GM19463 (cell line): Measurements from ENCODE around the gene CHRM4.

Experiments
- ATAC-seq: cut with Tn5 transposase; IDR thresholded peaks from one replicate; pipeline ENCODE4 v1.9.1; 2021; ENCODE audit warnings: mild to moderate bottlenecking, moderate library complexity; ENCODE audit not compliant: unreplicated experiment

CHRM4 gene

GRCh38 chr11:46369458-46370152 is 22.0 kb downstream of the CHRM4 start:
- peak; percentile 58 for ATAC-seq

DNA sequence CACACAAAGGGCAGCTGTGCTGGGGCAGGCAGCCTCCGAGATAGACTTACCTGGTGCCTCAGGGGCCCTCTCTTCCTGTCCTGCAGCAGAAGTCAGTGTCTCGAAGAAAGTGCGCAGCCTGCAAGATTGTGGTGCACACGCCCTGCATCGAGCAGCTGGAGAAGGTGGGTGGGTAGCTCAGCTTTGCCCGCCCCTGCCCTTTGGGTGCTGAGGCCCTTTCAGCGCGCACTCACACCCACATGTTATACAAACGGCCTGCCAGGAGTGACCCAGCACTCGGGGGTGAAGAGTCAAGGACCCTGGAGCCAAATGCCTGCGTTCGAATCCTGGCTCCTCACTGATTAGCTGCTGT is 23.7 kb downstream of the CHRM4 start:
- no peak for ATAC-seq

DNA sequence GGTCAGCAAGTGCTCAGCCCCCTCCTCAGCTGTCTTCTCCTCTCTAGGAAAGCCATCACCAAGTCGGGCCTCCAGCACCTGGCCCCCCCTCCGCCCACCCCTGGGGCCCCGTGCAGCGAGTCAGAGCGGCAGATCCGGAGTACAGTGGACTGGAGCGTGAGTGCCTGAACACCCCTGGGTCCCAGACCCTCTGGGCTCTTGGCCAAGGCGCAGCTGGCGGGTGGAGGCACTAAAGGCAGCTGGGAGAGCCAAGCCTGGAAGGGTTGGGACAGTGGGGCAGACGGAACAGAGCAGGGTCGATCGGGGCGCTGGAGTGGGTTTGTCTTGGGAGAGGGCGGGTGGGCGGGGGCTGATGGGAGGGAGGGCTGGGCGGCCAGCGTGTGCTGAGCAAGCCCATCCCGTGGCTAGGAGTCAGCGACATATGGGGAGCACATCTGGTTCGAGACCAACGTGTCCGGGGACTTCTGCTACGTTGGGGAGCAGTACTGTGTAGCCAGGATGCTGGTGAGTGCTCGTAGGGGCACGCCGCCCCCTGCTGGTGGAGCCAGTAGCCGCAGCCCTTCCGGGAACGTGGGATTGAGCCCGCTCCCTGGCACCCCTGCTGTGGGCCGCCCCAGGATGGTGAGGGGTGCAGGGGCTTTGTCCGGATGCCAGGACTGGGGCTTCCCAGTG is 24.2 kb downstream of the CHRM4 start:
- peak; percentile 79 for ATAC-seq

- no peak for ATAC-seq
Observed at GRCh38 chr11:46366661-46367161, 24.9 kb downstream of the CHRM4 start.

GRCh38 chr11:46366260-46366659 is 25.3 kb downstream of the CHRM4 start:
- ATAC-seq = no peak

DNA sequence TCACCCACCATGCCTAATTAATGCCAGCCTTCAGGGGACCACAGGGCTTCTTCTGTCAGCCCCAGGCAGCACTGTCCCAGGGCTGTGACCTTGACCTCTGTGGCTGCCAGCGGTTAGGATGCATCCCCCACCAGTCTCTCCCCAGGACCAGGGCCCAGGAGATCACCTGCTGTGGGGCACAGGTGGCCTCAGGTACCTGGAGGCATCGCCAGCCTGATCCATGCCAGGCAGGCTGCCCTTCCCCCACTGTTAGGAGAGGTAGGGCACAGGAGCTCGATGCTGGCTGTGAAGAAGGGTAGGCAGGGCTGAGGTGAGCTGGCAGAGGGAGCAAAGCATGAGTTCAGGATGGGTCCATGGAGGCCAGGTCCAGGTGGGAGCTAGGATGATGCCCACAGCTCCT is 26.8 kb downstream of the CHRM4 start:
- ATAC-seq = no peak

DNA sequence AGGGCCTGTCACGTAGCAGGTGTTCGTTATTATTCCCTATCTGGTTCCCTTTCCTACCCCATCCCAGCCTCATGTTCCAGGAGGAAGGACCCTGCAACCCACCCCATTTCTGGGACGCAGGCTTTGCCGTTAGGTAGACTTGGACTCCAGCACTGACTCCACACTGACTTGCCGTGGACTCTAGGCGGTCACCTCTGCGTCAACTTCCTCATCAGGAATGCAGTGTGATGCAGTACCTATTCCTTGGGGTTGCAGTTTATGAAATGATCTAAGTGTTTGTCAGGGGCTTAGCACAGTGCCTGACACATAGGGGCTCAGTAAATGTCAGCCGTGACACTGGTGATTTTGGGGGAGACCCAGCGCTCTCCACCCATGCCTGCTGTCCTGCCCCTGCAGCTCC is 27.5 kb downstream of the CHRM4 start:
- no peak for ATAC-seq

GRCh38 chr11:46363455-46364005 is 28.0 kb downstream of the CHRM4 start:
- no peak for ATAC-seq

GRCh38 chr11:46363031-46363407 is 28.6 kb downstream of the CHRM4 start:
- ATAC-seq = no peak

DNA sequence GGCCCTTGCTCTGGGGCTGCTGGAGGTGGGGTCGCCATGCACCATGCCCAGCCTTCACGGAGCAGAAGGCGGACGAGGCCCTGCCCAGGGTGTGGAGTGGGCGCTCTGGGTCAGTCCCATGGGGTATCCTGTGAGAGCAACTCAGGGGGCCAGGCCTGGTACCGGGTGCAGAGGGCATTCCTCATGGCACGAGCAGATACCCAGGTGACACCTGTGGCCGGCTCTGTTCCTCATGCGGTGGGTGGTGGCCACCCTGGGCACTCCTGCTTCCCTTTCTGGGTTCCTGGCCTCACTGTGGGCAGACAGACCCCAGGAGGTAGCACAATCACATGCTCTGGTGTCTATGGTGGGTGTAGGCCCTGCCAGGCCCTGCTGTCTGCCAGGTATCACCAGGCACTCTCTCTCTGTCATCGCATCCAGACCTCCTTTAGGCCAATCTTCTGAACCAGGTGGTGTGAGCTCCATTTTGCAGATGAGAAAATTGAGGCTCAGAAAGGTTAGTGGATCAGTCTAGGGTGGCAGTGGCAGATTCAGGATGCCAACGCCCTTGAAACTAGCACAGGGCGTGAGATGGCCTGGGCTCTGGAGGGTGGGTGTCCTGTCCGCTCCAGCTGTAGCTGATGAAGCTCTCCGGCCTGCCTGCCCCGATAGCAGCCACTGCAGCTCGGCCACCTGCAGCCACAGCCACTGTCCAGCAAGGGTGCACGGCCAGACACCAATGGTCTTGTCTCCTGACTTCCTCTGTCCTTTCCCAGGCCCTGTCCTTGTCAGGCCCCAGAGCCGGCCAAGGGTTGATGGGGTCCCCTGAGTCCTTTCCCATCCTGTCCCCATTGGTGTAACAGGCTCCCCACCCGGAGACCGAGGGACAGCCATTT is 29.2 kb downstream of the CHRM4 start:
- ATAC-seq = no peak

- ATAC-seq = peak; percentile 95
Observed at GRCh38 chr11:46361283-46362155, 30.1 kb downstream of the CHRM4 start.

- peak; percentile 17 for ATAC-seq
Observed at GRCh38 chr11:46360878-46361277, 30.7 kb downstream of the CHRM4 start.

GRCh38 chr11:46359953-46360352 is 31.6 kb downstream of the CHRM4 start:
- ATAC-seq = no peak

GRCh38 chr11:46357483-46357936 is 34.1 kb downstream of the CHRM4 start:
- no peak for ATAC-seq

GRCh38 chr11:46356924-46357482 is 34.6 kb downstream of the CHRM4 start:
- ATAC-seq = no peak

DNA sequence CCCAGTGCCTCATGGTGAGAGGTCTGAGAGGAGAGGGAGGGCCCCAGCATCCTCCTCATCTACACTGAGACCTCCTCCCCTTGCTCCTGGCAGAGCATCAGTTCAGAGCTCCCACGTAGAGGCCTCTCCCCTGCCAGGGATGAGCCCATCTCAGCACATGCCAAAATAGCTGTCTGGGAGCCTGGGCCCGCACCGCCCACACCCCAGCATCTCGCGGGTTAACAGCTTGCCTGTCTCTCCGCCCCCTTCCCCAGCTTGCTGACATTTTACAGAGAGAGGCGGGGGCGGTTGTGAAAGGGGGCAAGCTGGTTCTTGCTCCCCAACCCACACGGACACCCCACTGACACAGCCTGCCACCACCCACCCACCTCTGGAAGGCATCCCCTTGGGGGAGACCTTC is 37.9 kb downstream of the CHRM4 start:
- ATAC-seq = no peak

GRCh38 chr11:46352063-46352841 is 39.3 kb downstream of the CHRM4 start:
- ATAC-seq = no peak

DNA sequence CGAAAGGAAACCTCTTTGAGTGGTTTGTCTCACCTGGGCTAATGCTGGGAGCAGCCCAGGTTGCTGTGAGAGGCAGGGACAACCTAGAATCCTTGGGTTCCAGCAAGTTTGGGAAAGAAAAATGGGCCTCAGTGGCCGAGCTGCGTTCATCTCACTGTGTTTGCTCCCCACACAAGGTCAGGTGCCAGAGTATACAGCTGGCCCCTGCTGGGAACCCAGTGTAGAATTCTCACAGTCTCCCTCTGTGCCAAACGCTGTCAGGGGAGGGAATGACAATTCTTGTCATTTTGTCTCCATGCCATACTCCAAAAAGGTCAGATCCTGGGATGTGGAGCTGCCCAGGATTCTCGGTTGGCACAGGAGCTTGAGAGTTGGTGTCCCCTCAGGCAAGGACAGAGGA is 40.0 kb downstream of the CHRM4 start:
- ATAC-seq = no peak

GRCh38 chr11:46351148-46351547 is 40.4 kb downstream of the CHRM4 start:
- no peak for ATAC-seq
